Measurements from ENCODE around the gene FTSJ3. TPM values are rescaled to one million over a fixed set of nuclear protein-coding genes. Genes with fewer than 3 reads are reported as not detected.

Gene FTSJ3
- total and polyA plus RNA-seq, 4 donors: 10.5 to 31.1 (median 19.2) TPM

- TF ChIP-seq, protein P1, sequence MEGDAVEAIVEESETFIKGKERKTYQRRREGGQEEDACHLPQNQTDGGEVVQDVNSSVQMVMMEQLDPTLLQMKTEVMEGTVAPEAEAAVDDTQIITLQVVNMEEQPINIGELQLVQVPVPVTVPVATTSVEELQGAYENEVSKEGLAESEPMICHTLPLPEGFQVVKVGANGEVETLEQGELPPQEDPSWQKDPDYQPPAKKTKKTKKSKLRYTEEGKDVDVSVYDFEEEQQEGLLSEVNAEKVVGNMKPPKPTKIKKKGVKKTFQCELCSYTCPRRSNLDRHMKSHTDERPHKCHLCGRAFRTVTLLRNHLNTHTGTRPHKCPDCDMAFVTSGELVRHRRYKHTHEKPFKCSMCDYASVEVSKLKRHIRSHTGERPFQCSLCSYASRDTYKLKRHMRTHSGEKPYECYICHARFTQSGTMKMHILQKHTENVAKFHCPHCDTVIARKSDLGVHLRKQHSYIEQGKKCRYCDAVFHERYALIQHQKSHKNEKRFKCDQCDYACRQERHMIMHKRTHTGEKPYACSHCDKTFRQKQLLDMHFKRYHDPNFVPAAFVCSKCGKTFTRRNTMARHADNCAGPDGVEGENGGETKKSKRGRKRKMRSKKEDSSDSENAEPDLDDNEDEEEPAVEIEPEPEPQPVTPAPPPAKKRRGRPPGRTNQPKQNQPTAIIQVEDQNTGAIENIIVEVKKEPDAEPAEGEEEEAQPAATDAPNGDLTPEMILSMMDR (IDR thresholded peaks at IDR 0.05; ENCODE audit: low read depth, low read length, missing input control): no peak
- TF ChIP-seq YY1 (IDR thresholded peaks at IDR 0.05) (no peak), MAX (IDR thresholded peaks at IDR 0.05) (no peak)
Measured at GRCh38 chr17:63826468-63827001, 928 bp downstream of the FTSJ3 start (continued).

- no peaks in the 10 kb centered on the region for H3K9me3 ChIP-seq (ENCODE audit: control insufficient read depth in 4 of 4, low read length in 3 of 4)
Measured at GRCh38 chr17:63824362-63824761, 3.1 kb downstream of the FTSJ3 start.

GRCh38 chr17:63823659-63824331 is 3.7 kb downstream of the FTSJ3 start:
- TF ChIP-seq RXRA (IDR thresholded peaks at IDR 0.05) (no peak), MAX (IDR thresholded peaks at IDR 0.05) (no peak), YY1 (IDR thresholded peaks at IDR 0.05) (no peak)
- TF ChIP-seq, protein P2, sequence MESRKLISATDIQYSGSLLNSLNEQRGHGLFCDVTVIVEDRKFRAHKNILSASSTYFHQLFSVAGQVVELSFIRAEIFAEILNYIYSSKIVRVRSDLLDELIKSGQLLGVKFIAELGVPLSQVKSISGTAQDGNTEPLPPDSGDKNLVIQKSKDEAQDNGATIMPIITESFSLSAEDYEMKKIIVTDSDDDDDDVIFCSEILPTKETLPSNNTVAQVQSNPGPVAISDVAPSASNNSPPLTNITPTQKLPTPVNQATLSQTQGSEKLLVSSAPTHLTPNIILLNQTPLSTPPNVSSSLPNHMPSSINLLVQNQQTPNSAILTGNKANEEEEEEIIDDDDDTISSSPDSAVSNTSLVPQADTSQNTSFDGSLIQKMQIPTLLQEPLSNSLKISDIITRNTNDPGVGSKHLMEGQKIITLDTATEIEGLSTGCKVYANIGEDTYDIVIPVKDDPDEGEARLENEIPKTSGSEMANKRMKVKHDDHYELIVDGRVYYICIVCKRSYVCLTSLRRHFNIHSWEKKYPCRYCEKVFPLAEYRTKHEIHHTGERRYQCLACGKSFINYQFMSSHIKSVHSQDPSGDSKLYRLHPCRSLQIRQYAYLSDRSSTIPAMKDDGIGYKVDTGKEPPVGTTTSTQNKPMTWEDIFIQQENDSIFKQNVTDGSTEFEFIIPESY (IDR thresholded peaks at IDR 0.05): no peak
- no peak overlapping the region for H3K27ac ChIP-seq (ENCODE audit: low read depth in 1 of 2, low read length in 2 of 2)
- H3K9me3 ChIP-seq (ENCODE audit: control insufficient read depth in 4 of 4, low read length in 3 of 4): no peaks in the 10 kb centered on the region
- no peak overlapping the region for H3K9ac ChIP-seq (ENCODE audit: low read depth in 1 of 2, low read length in 2 of 2)
- peaks cover 4 to 61% (median 44%) of the 10 kb centered on the region in 4 donors for H3K36me3 ChIP-seq (ENCODE audit: control insufficient read depth in 4 of 4, insufficient read depth in 3 of 4, low read depth in 1 of 4, low read length in 3 of 4)
- peaks cover 0 to 34% (median 29%) of the 10 kb centered on the region in 4 donors for H3K4me1 ChIP-seq (ENCODE audit: control insufficient read depth in 4 of 4, insufficient read depth in 4 of 4, low read length in 3 of 4)
- 96% methylated on average over 13 of the region's 13 CpGs for WGBS
- no peak for DNase-seq (ENCODE audit: low spot score)
- no peaks in the 10 kb centered on the region for H3K27me3 ChIP-seq (ENCODE audit: control insufficient read depth in 4 of 4, insufficient read depth in 4 of 4, low read length in 3 of 4)
- no peak overlapping the region for H3K4me3 ChIP-seq (ENCODE audit: low read depth in 1 of 3, low read length in 3 of 3)

More at GRCh38 chr17:63824362-63824761, 3.1 kb downstream of the FTSJ3 start:
- Histone ChIP-seq H3K4me3 (ENCODE audit: low read depth in 1 of 3, low read length in 3 of 3) (no peak overlapping the region), H3K4me1 (ENCODE audit: control insufficient read depth in 4 of 4, insufficient read depth in 4 of 4, low read length in 3 of 4) (peaks cover 0 to 33% (median 25%) of the 10 kb centered on the region in 4 donors), H3K27ac (ENCODE audit: low read depth in 1 of 2, low read length in 2 of 2) (no peak overlapping the region), H3K36me3 (ENCODE audit: control insufficient read depth in 4 of 4, insufficient read depth in 3 of 4, low read depth in 1 of 4, low read length in 3 of 4) (peaks cover 4 to 59% (median 44%) of the 10 kb centered on the region in 4 donors), H3K9ac (ENCODE audit: low read depth in 1 of 2, low read length in 2 of 2) (no peak overlapping the region), H3K27me3 (ENCODE audit: control insufficient read depth in 4 of 4, insufficient read depth in 4 of 4, low read length in 3 of 4) (no peaks in the 10 kb centered on the region)
- 96% methylated on average over 9 of the region's 9 CpGs for WGBS
- no peak for DNase-seq (ENCODE audit: low spot score)
- TF ChIP-seq EGR1 (IDR thresholded peaks at IDR 0.05; ENCODE audit: low read depth in 2 of 2) (no peak), JUND (IDR thresholded peaks at IDR 0.05) (no peak), GABPA (IDR thresholded peaks at IDR 0.05 in 1 of 2, conservative IDR thresholded peaks at IDR 0.05 in 1 of 2) (no peak)

DNA sequence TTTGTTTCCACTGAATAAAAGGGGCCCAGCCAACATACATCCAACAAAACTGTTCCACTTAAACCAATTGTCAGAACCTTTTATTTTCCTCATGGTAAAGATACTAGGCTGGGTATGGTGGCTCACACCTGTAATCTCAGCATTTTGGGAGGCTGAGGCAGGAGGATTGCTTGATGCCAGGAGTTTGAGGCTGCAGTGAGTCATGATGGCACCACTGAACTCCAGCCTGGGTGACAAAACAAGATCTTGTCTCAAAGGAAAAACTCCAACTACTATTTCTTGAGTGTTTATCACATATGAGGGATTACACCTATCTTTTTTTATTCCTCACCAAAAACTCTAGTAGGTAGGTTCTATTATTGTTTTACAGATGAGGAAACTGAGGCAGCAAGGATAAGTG is 4.9 kb downstream of the FTSJ3 start:
- peaks cover 8 to 73% (median 55%) of the 10 kb centered on the region in 4 donors for H3K36me3 ChIP-seq (ENCODE audit: control insufficient read depth in 4 of 4, insufficient read depth in 3 of 4, low read depth in 1 of 4, low read length in 3 of 4)
- H3K4me1 ChIP-seq (ENCODE audit: control insufficient read depth in 4 of 4, insufficient read depth in 4 of 4, low read length in 3 of 4): peaks cover 0 to 25% (median 24%) of the 10 kb centered on the region in 4 donors
- H3K27me3 ChIP-seq (ENCODE audit: control insufficient read depth in 4 of 4, insufficient read depth in 4 of 4, low read length in 3 of 4): no peaks in the 10 kb centered on the region
- H3K9ac ChIP-seq (ENCODE audit: low read depth in 1 of 2, low read length in 2 of 2): no peak overlapping the region
- no peak overlapping the region for H3K4me3 ChIP-seq (ENCODE audit: low read depth in 1 of 3, low read length in 3 of 3)
- H3K9me3 ChIP-seq (ENCODE audit: control insufficient read depth in 4 of 4, low read length in 3 of 4): no peaks in the 10 kb centered on the region
- no peak for DNase-seq (ENCODE audit: low spot score)
- no peak overlapping the region for H3K27ac ChIP-seq (ENCODE audit: low read depth in 1 of 2, low read length in 2 of 2)
- TF ChIP-seq, protein P3, sequence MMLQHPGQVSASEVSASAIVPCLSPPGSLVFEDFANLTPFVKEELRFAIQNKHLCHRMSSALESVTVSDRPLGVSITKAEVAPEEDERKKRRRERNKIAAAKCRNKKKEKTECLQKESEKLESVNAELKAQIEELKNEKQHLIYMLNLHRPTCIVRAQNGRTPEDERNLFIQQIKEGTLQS (IDR thresholded peaks at IDR 0.05): no peak
- no peak for TF ChIP-seq NR2F2 (IDR thresholded peaks at IDR 0.05)
- TF ChIP-seq RAD21 (IDR thresholded peaks at IDR 0.05): no peak
- TF ChIP-seq RXRA (IDR thresholded peaks at IDR 0.05): no peak
- TF ChIP-seq, protein P2 (IDR thresholded peaks at IDR 0.05): no peak
- no peak for TF ChIP-seq FOXA1 (IDR thresholded peaks at IDR 0.05)
- TF ChIP-seq EGR1 (IDR thresholded peaks at IDR 0.05; ENCODE audit: low read depth in 2 of 2): no peak
- TF ChIP-seq, protein P4, sequence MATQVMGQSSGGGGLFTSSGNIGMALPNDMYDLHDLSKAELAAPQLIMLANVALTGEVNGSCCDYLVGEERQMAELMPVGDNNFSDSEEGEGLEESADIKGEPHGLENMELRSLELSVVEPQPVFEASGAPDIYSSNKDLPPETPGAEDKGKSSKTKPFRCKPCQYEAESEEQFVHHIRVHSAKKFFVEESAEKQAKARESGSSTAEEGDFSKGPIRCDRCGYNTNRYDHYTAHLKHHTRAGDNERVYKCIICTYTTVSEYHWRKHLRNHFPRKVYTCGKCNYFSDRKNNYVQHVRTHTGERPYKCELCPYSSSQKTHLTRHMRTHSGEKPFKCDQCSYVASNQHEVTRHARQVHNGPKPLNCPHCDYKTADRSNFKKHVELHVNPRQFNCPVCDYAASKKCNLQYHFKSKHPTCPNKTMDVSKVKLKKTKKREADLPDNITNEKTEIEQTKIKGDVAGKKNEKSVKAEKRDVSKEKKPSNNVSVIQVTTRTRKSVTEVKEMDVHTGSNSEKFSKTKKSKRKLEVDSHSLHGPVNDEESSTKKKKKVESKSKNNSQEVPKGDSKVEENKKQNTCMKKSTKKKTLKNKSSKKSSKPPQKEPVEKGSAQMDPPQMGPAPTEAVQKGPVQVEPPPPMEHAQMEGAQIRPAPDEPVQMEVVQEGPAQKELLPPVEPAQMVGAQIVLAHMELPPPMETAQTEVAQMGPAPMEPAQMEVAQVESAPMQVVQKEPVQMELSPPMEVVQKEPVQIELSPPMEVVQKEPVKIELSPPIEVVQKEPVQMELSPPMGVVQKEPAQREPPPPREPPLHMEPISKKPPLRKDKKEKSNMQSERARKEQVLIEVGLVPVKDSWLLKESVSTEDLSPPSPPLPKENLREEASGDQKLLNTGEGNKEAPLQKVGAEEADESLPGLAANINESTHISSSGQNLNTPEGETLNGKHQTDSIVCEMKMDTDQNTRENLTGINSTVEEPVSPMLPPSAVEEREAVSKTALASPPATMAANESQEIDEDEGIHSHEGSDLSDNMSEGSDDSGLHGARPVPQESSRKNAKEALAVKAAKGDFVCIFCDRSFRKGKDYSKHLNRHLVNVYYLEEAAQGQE (IDR thresholded peaks at IDR 0.05): no peak
